Neural progenitor cell (in vitro differentiated cells): Measurements from ENCODE around the gene SAP30L. TPM values are rescaled to one million over a fixed set of nuclear protein-coding genes. Genes with fewer than 3 reads are reported as not detected.

Experiments used
- DNase-seq: peaks from one replicate; pipeline ENCODE4 v3.0.0-alpha.2; 2016; ENCODE audit warnings: low spot score
- H2AFZ ChIP-seq: fragments of 200-600 bp; sonication (generic); replicated peaks from 2 replicates; pipeline ENCODE4 v1.6.1; 2016; ENCODE audit warnings: antibody characterized with exemption
- H3F3A ChIP-seq: fragments of 200-600 bp; sonication (generic); 2 replicates; pipeline ENCODE4 v1.6.1; 2016; ENCODE audit warnings: antibody characterized with exemption, low read depth
- H3K27ac ChIP-seq: fragments of 200-600 bp; sonication (generic); 2 replicates; pipeline ENCODE4 v1.5.1; 2016; ENCODE audit warnings: mild to moderate bottlenecking
- H3K27me3 ChIP-seq: fragments of 200-600 bp; sonication (generic); 2 replicates; pipeline ENCODE4 v1.6.1; 2016; ENCODE audit warnings: mild to moderate bottlenecking, moderate library complexity
- H3K36me3 ChIP-seq: fragments of 200-600 bp; sonication (generic); 2 replicates; pipeline ENCODE4 v1.5.1; 2016
- H3K4me1 ChIP-seq: fragments of 200-600 bp; sonication (generic); 2 replicates; pipeline ENCODE4 v1.6.1; 2016; ENCODE audit warnings: mixed run types
- H3K4me2 ChIP-seq: fragments of 200-600 bp; sonication (generic); 2 replicates; pipeline ENCODE4 v1.6.1; 2016
- H3K4me3 ChIP-seq: fragments of 200-600 bp; sonication (generic); 2 replicates; pipeline ENCODE4 v1.5.1; 2016
- H3K79me2 ChIP-seq: fragments of 200-600 bp; sonication (generic); 2 replicates; pipeline ENCODE4 v1.6.1; 2016; ENCODE audit warnings: low read depth
- H3K9ac ChIP-seq: fragments of 200-600 bp; sonication (generic); 2 replicates; pipeline ENCODE4 v1.6.1; 2016
- H3K9me3 ChIP-seq: fragments of 200-600 bp; sonication (generic); 2 replicates; pipeline ENCODE4 v1.5.1; 2016; ENCODE audit warnings: low read depth
- H4K20me1 ChIP-seq: fragments of 200-600 bp; sonication (generic); 2 replicates; pipeline ENCODE4 v1.6.1; 2016; ENCODE audit warnings: low read depth
- H3K27ac Mint-ChIP-seq: 3 replicates; pipeline ENCODE4 v1.8.0; 2021; ENCODE audit warnings: mixed read lengths
- H3K27me3 Mint-ChIP-seq: 2 replicates; pipeline ENCODE4 v1.8.0; 2022; ENCODE audit warnings: low read depth, mild to moderate bottlenecking, inconsistent platforms, moderate library complexity, mixed read lengths; ENCODE audit not compliant: insufficient read depth
- H3K36me3 Mint-ChIP-seq: 3 replicates; pipeline ENCODE4 v1.8.0; 2021; ENCODE audit warnings: mixed read lengths
- H3K4me1 Mint-ChIP-seq: 3 replicates; pipeline ENCODE4 v1.8.0; 2021; ENCODE audit warnings: mixed read lengths
- H3K4me3 Mint-ChIP-seq: 3 replicates; pipeline ENCODE4 v1.8.0; 2021; ENCODE audit warnings: mild to moderate bottlenecking, moderate library complexity, mixed read lengths
- H3K9me3 Mint-ChIP-seq: 3 replicates; pipeline ENCODE4 v1.8.0; 2020; ENCODE audit warnings: mixed read lengths
- CTCF ChIP-seq: fragments of 200-600 bp; sonication (generic); IDR thresholded peaks from 2 replicates; pipeline ENCODE4 v1.5.1; 2017; ENCODE audit warnings: antibody characterized with exemption, mild to moderate bottlenecking
- EZH2 ChIP-seq: fragments of 200-600 bp; sonication (generic); IDR thresholded peaks from 2 replicates; pipeline ENCODE4 v1.6.1; 2017; ENCODE audit warnings: antibody characterized with exemption, mild to moderate bottlenecking, moderate library complexity
- EZH2phosphoT487 ChIP-seq: fragments of 200-600 bp; sonication (generic); IDR thresholded peaks from 2 replicates; pipeline ENCODE4 v1.6.1; 2017; ENCODE audit warnings: antibody characterized with exemption
- total RNA-seq: library from RNA; depleted of rRNA; stranded (reverse); fragments of >200 nt; gene quantifications from 2 replicates; pipeline ENCODE4 v1.2.3, GENCODE V29; 2015; ENCODE audit warnings: low replicate concordance

SAP30L gene
- total RNA-seq, 1 donor from 2014 or later, result 13.2 TPM

GRCh38 chr5:154435226-154435625, 10.6 kb upstream of the SAP30L start:
- DNase-seq, result no peak
- TF ChIP-seq EZH2 (no peak), CTCF (no peak), EZH2phosphoT487 (no peak)
- Mint-ChIP-seq H3K4me1 (peaks cover 11% of the 10 kb centered on the region), H3K4me3 (no peak overlapping the region), H3K9me3 (peaks cover 3% of the 10 kb centered on the region), H3K27ac (no peak overlapping the region), H3K27me3 (peaks cover 3% of the 10 kb centered on the region), H3K36me3 (peaks cover 33% of the 10 kb centered on the region)
- Histone ChIP-seq H3K27me3 (no peaks in the 10 kb centered on the region), H3K9me3 (no peaks in the 10 kb centered on the region), H3K4me2 (no peak overlapping the region), H3K4me1 (no peaks in the 10 kb centered on the region), H3K79me2 (no peaks in the 10 kb centered on the region), H3K27ac (no peak overlapping the region), H2AFZ (no peak overlapping the region), H3K4me3 (no peak overlapping the region), H3F3A (no peaks in the 10 kb centered on the region), H4K20me1 (no peaks in the 10 kb centered on the region), H3K9ac (no peak overlapping the region), H3K36me3 (peaks cover 8% of the 10 kb centered on the region)

- no peak for DNase-seq
- H3K27ac Mint-ChIP-seq, result no peak overlapping the region
- Histone ChIP-seq H3F3A (no peaks in the 10 kb centered on the region), H4K20me1 (no peaks in the 10 kb centered on the region), H2AFZ (no peak overlapping the region), H3K4me3 (no peak overlapping the region), H3K4me2 (no peak overlapping the region), H3K36me3 (peaks cover 8% of the 10 kb centered on the region), H3K9me3 (no peaks in the 10 kb centered on the region), H3K27ac (no peak overlapping the region), H3K79me2 (no peaks in the 10 kb centered on the region), H3K4me1 (no peaks in the 10 kb centered on the region), H3K27me3 (no peaks in the 10 kb centered on the region), H3K9ac (no peak overlapping the region)
- H3K36me3 Mint-ChIP-seq, result peaks cover 42% of the 10 kb centered on the region
- peaks cover 3% of the 10 kb centered on the region for H3K4me1 Mint-ChIP-seq
- H3K27me3 Mint-ChIP-seq, result no peaks in the 10 kb centered on the region
- peaks cover 3% of the 10 kb centered on the region for H3K9me3 Mint-ChIP-seq
- TF ChIP-seq EZH2phosphoT487, result no peak
- TF ChIP-seq CTCF, result no peak
- TF ChIP-seq EZH2, result no peak
- no peak overlapping the region for H3K4me3 Mint-ChIP-seq
Measured at GRCh38 chr5:154437281-154437965, 8.4 kb upstream of the SAP30L start.

DNA sequence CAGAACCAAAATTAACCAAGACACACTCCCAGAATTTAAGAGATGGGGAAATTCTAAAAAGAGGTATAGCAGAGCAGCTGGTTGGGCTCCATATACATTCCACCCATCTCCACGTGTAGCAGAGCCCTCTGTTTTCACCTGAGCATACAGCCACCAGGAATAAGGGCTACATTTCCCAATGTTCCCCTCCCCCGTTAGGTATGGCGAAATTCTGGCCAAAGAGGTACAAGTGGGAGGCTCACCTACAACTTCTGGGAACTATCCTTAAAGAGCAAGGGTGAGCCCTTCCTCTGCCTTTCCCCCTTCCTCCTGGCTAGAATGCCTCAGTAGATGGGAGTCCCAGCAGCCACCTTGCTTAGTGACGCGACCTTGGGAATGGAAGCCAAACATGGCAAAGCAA, 5.3 kb upstream of the SAP30L start:
- TF ChIP-seq EZH2phosphoT487 (no peak), CTCF (no peak), EZH2 (no peak)
- Mint-ChIP-seq H3K27ac (no peak overlapping the region), H3K4me3 (no peak overlapping the region), H3K27me3 (no peaks in the 10 kb centered on the region), H3K36me3 (peaks cover 41% of the 10 kb centered on the region), H3K4me1 (peaks cover 9% of the 10 kb centered on the region), H3K9me3 (peaks cover 3% of the 10 kb centered on the region)
- Histone ChIP-seq H3K4me2 (no peak overlapping the region), H3K4me3 (no peak overlapping the region), H2AFZ (no peak overlapping the region), H3K9me3 (no peaks in the 10 kb centered on the region), H3K9ac (no peak overlapping the region), H3F3A (no peaks in the 10 kb centered on the region), H3K27ac (no peak overlapping the region), H3K79me2 (peaks cover 11% of the 10 kb centered on the region), H3K36me3 (peaks cover 8% of the 10 kb centered on the region), H3K4me1 (peaks cover 5% of the 10 kb centered on the region), H3K27me3 (no peaks in the 10 kb centered on the region), H4K20me1 (no peaks in the 10 kb centered on the region)
- no peak for DNase-seq
